ENCODE results near the gene CBFA2T2.
A peak's percentile ranks its signal among the peaks of the same experiment; 100 is the strongest.
"Not testable (repeated sequence)": the region's sequence is repeated elsewhere in the genome, so short reads cannot be mapped to it uniquely, and the experiment has no call there.

Gene CBFA2T2

DNA sequence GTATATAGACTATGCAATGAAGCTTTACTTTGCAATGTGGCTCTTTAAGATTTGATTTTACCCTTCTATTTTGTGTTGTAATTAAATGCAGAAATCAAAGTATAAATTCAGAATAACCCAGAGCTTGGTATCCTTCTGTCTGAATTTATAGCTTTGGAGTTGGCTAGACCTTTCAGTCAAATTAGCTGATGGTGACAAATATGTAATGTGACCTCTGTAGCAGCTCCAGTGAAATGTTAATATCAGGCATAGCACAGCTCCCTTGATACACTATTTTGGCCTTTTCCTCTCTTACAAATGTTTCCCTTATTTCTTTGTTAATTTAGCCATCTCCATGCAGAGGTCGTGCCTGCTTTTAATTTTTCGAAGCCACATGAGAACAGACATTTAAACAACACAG lies 11.1 kb downstream of the CBFA2T2 start:
- DNase-seq, result no peak

GRCh38 chr20:33503564-33503963 lies 13.7 kb downstream of the CBFA2T2 start:
- DNase-seq, result no peak

GRCh38 chr20:33506576-33506975 lies 16.7 kb downstream of the CBFA2T2 start:
- DNase-seq, result no peak

- no peak for DNase-seq
These were observed 17.6 kb downstream of the CBFA2T2 start for GRCh38 chr20:33507461-33507860.

DNA sequence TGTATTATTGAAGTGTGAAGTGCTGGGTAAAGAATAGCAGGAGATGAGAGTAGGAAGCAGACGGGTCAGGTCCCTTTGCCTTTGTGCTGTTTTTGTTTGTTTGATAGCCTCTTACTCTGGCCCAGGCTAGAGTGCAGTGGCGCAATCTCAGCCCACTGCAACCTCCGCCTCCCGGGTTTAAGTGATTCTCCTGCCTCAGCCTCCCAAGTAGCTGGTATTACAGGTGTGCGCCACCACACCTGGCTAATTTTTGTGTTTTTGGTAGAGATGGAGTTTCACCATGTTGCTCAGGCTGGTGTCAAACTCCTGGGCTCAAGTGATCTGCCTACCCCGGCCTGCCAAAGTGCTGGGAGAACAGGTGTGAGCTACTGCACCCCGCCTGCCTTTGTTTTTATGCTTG lies 18.1 kb downstream of the CBFA2T2 start:
- not testable (repeated sequence) for DNase-seq

GRCh38 chr20:33509057-33509456 lies 19.2 kb downstream of the CBFA2T2 start:
- DNase-seq, result not testable (repeated sequence)

DNA sequence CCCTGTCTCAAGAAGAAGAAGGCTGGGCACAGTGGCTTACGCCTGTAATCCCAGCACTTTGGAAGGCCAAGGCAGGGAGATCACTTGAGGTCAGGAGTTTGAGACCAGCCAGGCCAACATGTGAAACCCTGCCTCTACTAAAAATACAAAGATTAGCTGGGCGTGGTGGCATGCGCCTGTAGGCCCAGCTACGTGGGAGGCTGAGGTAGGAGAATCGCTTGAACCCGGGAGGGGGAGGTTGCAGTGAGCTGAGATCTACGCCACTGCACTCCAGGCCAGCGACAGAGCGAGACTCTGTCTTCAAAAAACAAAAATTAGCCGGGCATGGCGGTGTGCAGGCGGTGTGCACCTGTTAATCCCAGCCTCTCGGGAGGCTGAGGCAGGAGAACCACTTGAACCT lies 22.0 kb downstream of the CBFA2T2 start:
- not testable (repeated sequence) for DNase-seq

- DNase-seq, result no peak
These were observed 25.8 kb downstream of the CBFA2T2 start for GRCh38 chr20:33515569-33516216.

GRCh38 chr20:33516882-33517281 lies 27.0 kb downstream of the CBFA2T2 start:
- DNase-seq, result no peak

GRCh38 chr20:33518071-33518470 lies 28.2 kb downstream of the CBFA2T2 start:
- peak in 3 of 56 donors; percentile 2 to 15 (median 3) for DNase-seq

GRCh38 chr20:33521461-33521860 lies 31.6 kb downstream of the CBFA2T2 start:
- no peak for DNase-seq

DNA sequence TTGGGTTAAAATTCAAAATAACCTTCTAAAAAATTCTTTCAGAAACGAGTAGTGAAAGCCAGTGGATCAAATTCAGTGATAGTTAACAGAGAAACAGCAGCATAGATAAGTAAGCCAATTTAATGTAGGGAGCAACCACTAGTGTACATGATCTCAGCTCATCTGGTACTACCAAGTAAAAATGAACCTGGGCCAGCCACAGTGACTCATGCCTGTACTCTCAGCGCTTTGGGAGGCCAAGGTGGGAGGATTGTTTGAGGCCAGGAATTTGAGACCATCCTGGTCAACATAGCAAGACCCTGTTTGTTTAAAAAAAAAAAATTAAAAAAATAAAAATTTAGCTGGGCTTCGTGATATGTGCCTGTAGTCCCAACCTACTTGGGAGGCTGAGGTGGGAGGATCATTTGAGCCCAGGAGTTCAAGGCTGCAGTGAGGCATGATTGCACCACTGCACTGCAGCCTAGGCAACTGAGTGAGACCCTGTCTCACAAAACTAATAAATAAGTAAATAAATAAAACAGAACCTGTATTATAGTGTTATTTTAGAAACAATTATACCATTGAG lies 32.4 kb downstream of the CBFA2T2 start:
- no peak for DNase-seq

DNA sequence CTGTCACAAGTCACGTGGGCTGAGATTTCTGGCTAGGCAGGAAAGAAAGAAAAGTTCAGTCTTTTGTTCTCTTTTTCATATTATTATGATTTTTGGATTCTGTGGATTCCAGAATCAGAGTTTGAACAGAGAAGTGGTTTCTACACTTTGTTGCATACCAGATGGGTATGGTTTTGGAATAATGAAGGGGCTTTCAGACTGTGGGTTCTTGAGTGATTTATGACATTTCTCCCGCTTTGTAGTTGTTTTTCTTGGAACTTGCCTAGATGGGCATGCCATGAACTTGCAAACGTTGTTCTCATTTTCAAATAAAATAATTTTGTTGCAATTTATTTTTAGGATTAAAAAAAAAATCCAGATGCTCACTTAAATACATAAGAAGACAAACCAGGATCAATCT lies 34.4 kb downstream of the CBFA2T2 start:
- DNase-seq, result no peak

GRCh38 chr20:33526769-33527168 lies 36.9 kb downstream of the CBFA2T2 start:
- no peak for DNase-seq

- no peak for DNase-seq
These were observed 41.4 kb downstream of the CBFA2T2 start for GRCh38 chr20:33531047-33531877.

GRCh38 chr20:33531885-33532284 lies 42.0 kb downstream of the CBFA2T2 start:
- no peak for DNase-seq

DNA sequence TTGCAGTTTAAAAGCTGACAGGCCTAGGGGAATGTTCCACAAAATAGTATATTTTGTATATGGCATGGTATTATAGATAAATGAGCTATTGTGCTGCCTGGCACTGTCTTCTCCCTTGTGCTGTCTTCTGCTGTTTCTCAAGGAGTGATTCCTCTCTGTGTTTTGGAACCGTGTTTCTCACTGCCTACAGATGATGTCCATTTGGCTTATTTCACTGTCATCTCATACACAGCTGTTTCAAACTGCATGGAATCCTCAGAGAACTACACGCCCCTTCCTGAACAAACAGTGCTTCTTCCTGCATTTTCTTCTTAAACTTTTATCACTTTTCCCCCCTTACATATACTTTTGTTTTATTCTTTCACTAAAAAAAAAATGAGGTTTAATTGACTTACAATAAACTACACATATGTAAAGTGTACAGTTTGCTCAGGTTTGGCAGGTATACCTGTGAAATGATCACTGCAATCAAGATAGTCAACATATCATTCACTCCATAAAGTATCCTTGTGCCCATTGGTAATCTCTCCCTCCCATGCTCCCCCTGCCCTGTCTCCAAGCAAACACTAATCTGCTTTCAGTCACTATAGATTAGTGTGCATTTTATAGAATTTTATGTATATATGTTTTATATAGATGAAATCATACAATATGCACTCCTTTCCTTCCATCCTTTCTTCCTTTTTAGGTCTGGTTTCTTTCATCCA lies 43.0 kb downstream of the CBFA2T2 start:
- DNase-seq, result no peak

DNA sequence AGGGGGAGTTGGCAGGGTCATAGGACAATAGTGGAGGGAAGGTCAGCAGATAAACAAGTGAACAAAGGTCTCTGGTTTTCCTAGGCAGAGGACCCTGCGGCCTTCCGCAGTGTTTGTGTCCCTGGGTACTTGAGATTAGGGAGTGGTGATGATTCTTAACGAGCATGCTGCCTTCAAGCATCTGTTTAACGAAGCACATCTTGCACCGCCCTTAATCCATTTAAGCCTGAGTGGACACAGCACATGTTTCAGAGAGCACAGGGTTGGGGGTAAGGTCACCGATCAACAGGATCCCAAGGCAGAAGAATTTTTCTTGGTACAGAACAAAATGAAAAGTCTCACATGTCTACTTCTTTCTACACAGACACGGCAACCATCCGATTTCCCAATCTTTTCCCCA lies 45.8 kb downstream of the CBFA2T2 start:
- not testable (repeated sequence) for DNase-seq

DNA sequence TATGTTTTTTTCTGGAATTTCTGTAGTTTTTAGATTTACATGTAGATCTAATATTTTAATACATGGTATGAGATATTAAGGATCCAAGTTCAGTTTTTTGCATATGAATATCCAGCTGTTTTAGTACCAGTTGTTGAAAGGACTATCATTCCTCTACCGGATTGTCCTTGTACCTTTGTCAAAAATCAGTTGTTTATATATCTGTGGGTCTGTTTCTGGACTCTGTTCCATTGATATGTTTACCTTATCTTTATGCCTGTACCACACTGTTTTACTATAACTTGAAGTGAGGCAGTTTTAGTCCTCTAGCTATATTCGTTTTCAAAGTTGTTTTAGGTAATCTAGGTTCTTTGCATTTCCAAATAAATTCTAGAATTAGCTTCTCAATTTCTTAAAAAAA lies 47.7 kb downstream of the CBFA2T2 start:
- DNase-seq, result no peak

- DNase-seq, result no peak
These were observed 49.2 kb downstream of the CBFA2T2 start for GRCh38 chr20:33539129-33539528.

DNA sequence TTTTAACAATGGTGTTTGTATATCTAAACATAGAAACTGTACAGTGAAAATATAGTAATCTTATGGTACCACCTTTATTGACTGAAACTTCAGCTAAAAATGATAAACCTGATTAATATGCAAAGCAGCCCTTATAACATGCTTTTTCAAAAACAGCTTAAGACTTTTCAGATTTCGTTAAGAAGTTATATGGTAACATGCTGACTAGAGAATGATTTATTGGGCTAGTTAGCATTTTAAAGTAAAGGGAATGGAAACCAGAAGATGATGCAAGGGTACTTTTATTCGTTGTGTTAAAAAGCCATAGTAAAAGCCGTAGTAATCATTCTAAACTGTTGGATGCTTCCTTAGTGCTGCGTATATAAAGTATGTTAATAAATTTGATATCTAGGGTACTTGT lies 50.5 kb downstream of the CBFA2T2 start:
- no peak for DNase-seq

- no peak for DNase-seq
These were observed 51.2 kb downstream of the CBFA2T2 start for GRCh38 chr20:33541074-33541473.

All from nucleus accumbens (tissue), 56 donors.